Endothelial cell of umbilical vein (primary cell): ENCODE results near the gene PKNOX2. TPM values are rescaled to one million over a fixed set of nuclear protein-coding genes. Genes with fewer than 3 reads are reported as not detected.
"Not testable (repeated sequence)": the region's sequence is repeated elsewhere in the genome, so short reads cannot be mapped to it uniquely, and the experiment has no call there.

Source experiments
- BruUV-seq: library from RNA; stranded (reverse); fragments of 400-500 nt; replicated peaks from 2 replicates; lab custom pipeline; 2021; lab: Mats Ljungman, UMichigan
- CTCF ChIA-PET: fragments of 300-600, 350-600 bp; sonication (Branson Sonifier 250); formaldehyde crosslinking; loops from one replicate; lab custom pipeline; 2021; ENCODE audit warnings: antibody characterized with exemption, inconsistent platforms; lab: Charles Lee
- POLR2A ChIA-PET: fragments of 300-600, 350-600 bp; sonication (Branson Sonifier 250); formaldehyde crosslinking; loops from one replicate; lab custom pipeline; 2021; ENCODE audit warnings: antibody characterized with exemption, inconsistent platforms; lab: Charles Lee
- DNase-seq: peaks from one replicate; pipeline ENCODE4 v3.0.0-alpha.2; 2011; ENCODE audit warnings: low read depth, low spot score
- FAIRE-seq: peaks from 2 replicates; lab custom pipeline; 2011; peaks lifted over from hg19 to GRCh38; lab: Jason Lieb, UNC
- H2AFZ ChIP-seq: 2 replicates; pipeline ENCODE4 v1.6.0; 2012; ENCODE audit warnings: low read depth, low read length, control low read depth, inconsistent platforms
- H3K27ac ChIP-seq: 2 replicates; pipeline ENCODE4 v1.5.1; 2011; ENCODE audit warnings: low read depth, mild to moderate bottlenecking, control low read depth, low read length, moderate library complexity; ENCODE audit not compliant: insufficient read depth
- H3K27me3 ChIP-seq, 2 experiments: 2 replicates each; pipeline versions ENCODE4 v1.6.0 to v1.6.1; 2011; ENCODE audit warnings: low read length in 2 of 2, mixed read lengths in 1 of 2; ENCODE audit not compliant: control insufficient read depth in 2 of 2, insufficient read depth in 2 of 2
- H3K36me3 ChIP-seq, 2 experiments: 2 replicates in 1 of 2; 3 replicates in 1 of 2; pipeline ENCODE4 v1.5.1; 2011; ENCODE audit warnings: low read length in 2 of 2, mild to moderate bottlenecking in 1 of 2, moderate library complexity in 1 of 2; ENCODE audit not compliant: control insufficient read depth in 2 of 2, insufficient read depth in 2 of 2; ENCODE audit errors: extremely low read depth in 1 of 2
- H3K4me1 ChIP-seq: 3 replicates; pipeline ENCODE4 v1.5.1; 2011; ENCODE audit warnings: mild to moderate bottlenecking, low read length; ENCODE audit not compliant: control insufficient read depth, insufficient read depth; ENCODE audit errors: extremely low read depth
- H3K4me2 ChIP-seq: 2 replicates; pipeline ENCODE4 v1.6.1; 2011; ENCODE audit warnings: low read length, control low read depth, mixed read lengths; ENCODE audit not compliant: insufficient read depth
- H3K4me3 ChIP-seq, 3 experiments: fragments of 200-600 bp in 1 of 3; sonication (generic), shearing (Covaris generic) in 1 of 3; replicated peaks in 1 of 3; 2 replicates each; pipeline ENCODE4 v1.5.1; 2011 to 2016; ENCODE audit warnings: control low read depth in 3 of 3, low read length in 3 of 3, mild to moderate bottlenecking in 2 of 3, inconsistent platforms in 1 of 3, low read depth in 1 of 3, moderate library complexity in 1 of 3; ENCODE audit not compliant: insufficient read depth in 1 of 3
- H3K79me2 ChIP-seq: 2 replicates; pipeline ENCODE4 v1.6.0; 2012; ENCODE audit warnings: low read length, inconsistent platforms; ENCODE audit not compliant: control insufficient read depth, insufficient read depth
- H3K9ac ChIP-seq: replicated peaks from 2 replicates; pipeline ENCODE3; 2011; ENCODE audit warnings: low read length, control low read depth; ENCODE audit not compliant: insufficient read depth; ENCODE audit errors: extremely low read depth
- H3K9me1 ChIP-seq: replicated peaks from 3 replicates; pipeline ENCODE4 v1.6.0; 2011; ENCODE audit warnings: mild to moderate bottlenecking, low read length; ENCODE audit not compliant: control insufficient read depth, insufficient read depth; ENCODE audit errors: extremely low read depth
- H3K9me3 ChIP-seq: replicated peaks from 2 replicates; pipeline ENCODE4 v1.5.1; 2012; ENCODE audit warnings: low read length, inconsistent platforms; ENCODE audit not compliant: control insufficient read depth, insufficient read depth
- H4K20me1 ChIP-seq: replicated peaks from 2 replicates; pipeline ENCODE3; 2011; ENCODE audit warnings: mild to moderate bottlenecking, low read length; ENCODE audit not compliant: control insufficient read depth, insufficient read depth; ENCODE audit errors: extremely low read depth
- EZH2 ChIP-seq: IDR thresholded peaks from 2 replicates; pipeline ENCODE4 v1.6.1; 2012; ENCODE audit warnings: borderline replicate concordance, low read depth, mild to moderate bottlenecking, moderate library complexity, low read length, inconsistent platforms; ENCODE audit not compliant: severe bottlenecking
- GATA2 ChIP-seq: IDR thresholded peaks from 2 replicates; pipeline ENCODE4 v1.7.0; 2011; ENCODE audit warnings: low read depth, mild to moderate bottlenecking, moderate library complexity, mixed read lengths, low read length; ENCODE audit not compliant: insufficient read length, insufficient read depth
- JUN ChIP-seq: IDR thresholded peaks from 2 replicates; pipeline ENCODE4 v1.6.1; 2011; ENCODE audit warnings: borderline replicate concordance, low read depth; ENCODE audit not compliant: insufficient read length, insufficient read depth
- MYC ChIP-seq: IDR thresholded peaks from one replicate; pipeline ENCODE4 v1.6.1; 2011; ENCODE audit warnings: mild to moderate bottlenecking, low read depth, low read length
- POLR2AphosphoS5 ChIP-seq: IDR thresholded peaks from 2 replicates; pipeline ENCODE4 v1.6.1; 2012; ENCODE audit warnings: low read depth, mild to moderate bottlenecking, control low read depth, low read length, moderate library complexity; ENCODE audit not compliant: insufficient read depth
- dilution Hi-C: fragments of 300-500 bp; cut with MboI; formaldehyde crosslinking; loops from one replicate; pipeline ENCODE4 v1.15.0; 2019; ENCODE audit warnings: low sequenced_read_pairs; ENCODE audit not compliant: extremely low pct_ligation_motif_present
- intact Hi-C: fragments of 100-400 bp; cut with micrococcal nuclease; formaldehyde crosslinking; loops from one replicate; pipeline ENCODE4 v1.10.0; 2022
- polyA plus RNA-seq, 4 experiments: library from polyadenylated mRNA; depleted of rRNA in 3 of 4; stranded (reverse) in 3 of 4; unstranded in 1 of 4; fragments of >200 nt; gene quantifications; 2 replicates each; pipeline versions ENCODE4 v1.2.1 to v1.2.3, GENCODE V29; 2011 to 2012; ENCODE audit warnings: missing spikeins in 1 of 4
- total RNA-seq: library from RNA; stranded (reverse); gene quantifications from 2 replicates; pipeline ENCODE4 v1.2.3, GENCODE V29; 2021
- TF ChIP-seq, protein P1 (sequence below): IDR thresholded peaks from 2 replicates; pipeline ENCODE4 v1.6.1; 2011; ENCODE audit not compliant: insufficient read depth, insufficient read length

PKNOX2 gene
- total and polyA plus RNA-seq, 2 donors (not counting 3 experiments of a cell fraction or from before 2014, with no cell fraction given), result 0.11 to 0.91 TPM

DNA sequence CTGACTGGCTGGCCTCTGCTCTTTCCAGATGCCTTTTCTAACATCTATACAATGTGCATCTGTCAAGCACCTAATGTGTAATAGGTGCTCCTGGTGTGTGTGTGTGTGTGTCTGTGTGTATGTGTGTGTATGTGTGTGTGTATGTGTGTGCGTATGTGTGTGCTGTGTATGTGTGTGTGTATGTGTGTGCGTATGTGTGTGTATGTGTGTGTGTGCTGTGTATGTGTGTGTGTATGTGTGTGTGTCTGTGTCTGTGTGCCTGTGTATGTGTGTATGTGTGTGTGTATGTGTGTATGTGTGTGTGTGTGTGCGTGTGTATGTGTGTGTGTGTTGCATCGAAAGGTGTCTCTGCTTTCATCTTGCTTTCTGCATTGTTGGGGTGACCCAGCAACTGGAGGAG, 57.9 kb downstream of the PKNOX2 start:
- Histone ChIP-seq H4K20me1 (no peaks in the 10 kb centered on the region), H3K27ac (no peak overlapping the region), H2AFZ (no peak overlapping the region), H3K4me2 (no peak overlapping the region), H3K9me1 (no peaks in the 10 kb centered on the region), H3K36me3 (no peaks in the 10 kb centered on the region), H3K79me2 (no peaks in the 10 kb centered on the region), H3K4me1 (no peaks in the 10 kb centered on the region), H3K27me3 (peaks cover 0 to 14% of the 10 kb centered on the region in 2 experiments), H3K9me3 (no peaks in the 10 kb centered on the region), H3K4me3 (no peak overlapping the region), H3K9ac (no peak overlapping the region)
- intact Hi-C loops, result no loop called here
- no peak for DNase-seq
- dilution Hi-C loops, result no loop called here
- POLR2A ChIA-PET, result no interaction called here
- FAIRE-seq, result no peak
- CTCF ChIA-PET, result no interaction called here
- no TSS peak for BruUV-seq
- TF ChIP-seq, protein P1, sequence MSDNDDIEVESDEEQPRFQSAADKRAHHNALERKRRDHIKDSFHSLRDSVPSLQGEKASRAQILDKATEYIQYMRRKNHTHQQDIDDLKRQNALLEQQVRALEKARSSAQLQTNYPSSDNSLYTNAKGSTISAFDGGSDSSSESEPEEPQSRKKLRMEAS, result no peak
- TF ChIP-seq POLR2AphosphoS5, result no peak
- no peak for TF ChIP-seq JUN
- TF ChIP-seq EZH2, result no peak
- no peak for TF ChIP-seq MYC
- TF ChIP-seq GATA2, result no peak

DNA sequence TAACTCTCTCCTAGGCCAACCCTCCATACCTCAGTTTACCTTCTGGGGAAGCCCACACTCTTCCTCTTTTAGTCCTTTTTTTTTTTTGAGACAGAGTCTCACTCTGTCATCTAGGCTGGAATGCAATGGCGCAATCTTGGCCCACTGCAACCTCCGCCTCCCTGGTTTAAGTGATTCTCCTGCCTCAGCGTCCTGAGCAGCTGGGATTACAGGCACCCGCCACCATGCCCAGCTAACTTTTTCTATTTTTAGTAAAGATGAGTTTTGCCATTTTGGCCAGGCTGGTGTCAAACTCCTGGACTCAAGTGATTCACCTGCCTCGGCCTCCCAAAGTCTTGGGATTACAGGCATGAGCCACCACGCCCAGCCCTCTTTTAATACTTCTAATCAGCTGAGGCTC, 58.6 kb downstream of the PKNOX2 start:
- H3K27me3 ChIP-seq, H3K4me3 ChIP-seq, H3K36me3 ChIP-seq, POLR2A ChIA-PET, DNase-seq, H3K9ac ChIP-seq, intact Hi-C loops, H4K20me1 ChIP-seq, H3K9me1 ChIP-seq, H3K79me2 ChIP-seq, H3K9me3 ChIP-seq, BruUV-seq, H3K4me1 ChIP-seq, dilution Hi-C loops, H2AFZ ChIP-seq, H3K27ac ChIP-seq, FAIRE-seq, H3K4me2 ChIP-seq: not testable (repeated sequence)
- CTCF ChIA-PET, result interaction anchor here (0.6 to 3.4 kb wide), 3 partner anchors 58 to 122 kb away, joined by 3 to 21 read pairs (median 4); partner anchors contain the start of gene PKNOX2
